Astrocyte of the spinal cord (primary cell): ENCODE measurements around the gene AIFM2.
"Not testable (repeated sequence)": the region's sequence is repeated elsewhere in the genome, so short reads cannot be mapped to it uniquely, and the experiment has no call there.

Experiments
- DNase-seq: peaks from one replicate; pipeline ENCODE4 v3.0.0; 2011; ENCODE audit warnings: low read depth, low spot score
- H3K4me3 ChIP-seq: 2 replicates; pipeline ENCODE4 v1.5.1; 2011; ENCODE audit warnings: low read depth, mild to moderate bottlenecking, low read length, moderate library complexity
- CTCF ChIP-seq: IDR thresholded peaks from 2 replicates; pipeline ENCODE4 v1.5.1; 2012; ENCODE audit warnings: low read depth, mild to moderate bottlenecking, low read length, inconsistent platforms
- in situ Hi-C: cut with HindIII; loops from 2 replicates; pipeline ENCODE4 v1.10.0; 2017; ENCODE audit warnings: low sequenced_read_pairs

AIFM2 gene

GRCh38 chr10:70109064-70109729 is 23.4 kb downstream of the AIFM2 start:
- TF ChIP-seq CTCF: no peak
- no peak overlapping the region for H3K4me3 ChIP-seq
- no peak for DNase-seq
- in situ Hi-C loops: no loop called here

- in situ Hi-C loops: no loop called here
- no peak overlapping the region for H3K4me3 ChIP-seq
- no peak for DNase-seq
- TF ChIP-seq CTCF: peak; percentile 62
These were observed 25.4 kb downstream of the AIFM2 start for GRCh38 chr10:70106958-70107791.

- no peak overlapping the region for H3K4me3 ChIP-seq
- no peak for TF ChIP-seq CTCF
- in situ Hi-C loops: no loop called here
- DNase-seq: no peak
These were observed 31.0 kb downstream of the AIFM2 start for GRCh38 chr10:70101668-70102067.

- H3K4me3 ChIP-seq, DNase-seq, in situ Hi-C loops: not testable (repeated sequence)
These were observed 31.5 kb downstream of the AIFM2 start for GRCh38 chr10:70101068-70101562.

- no peak for TF ChIP-seq CTCF
- H3K4me3 ChIP-seq: no peak overlapping the region
- in situ Hi-C loops: no loop called here
- no peak for DNase-seq
These were observed 34.4 kb downstream of the AIFM2 start for GRCh38 chr10:70098271-70098670.

GRCh38 chr10:70097459-70097858 is 35.2 kb downstream of the AIFM2 start:
- no peak overlapping the region for H3K4me3 ChIP-seq
- TF ChIP-seq CTCF: no peak
- in situ Hi-C loops: no loop called here
- no peak for DNase-seq

GRCh38 chr10:70096705-70097420 is 35.8 kb downstream of the AIFM2 start:
- DNase-seq: no peak
- no peak overlapping the region for H3K4me3 ChIP-seq
- in situ Hi-C loops: no loop called here
- TF ChIP-seq CTCF: no peak
